K562 (cell line): ENCODE results near the gene WDR86. TPM values are rescaled to one million over a fixed set of nuclear protein-coding genes. Genes with fewer than 3 reads are reported as not detected.
A peak's percentile ranks its signal among the peaks of the same experiment; 100 is the strongest.

Experiments used
- ATAC-seq: fragments of 200-7000 bp; cut with Tn5 transposase; 3 replicates; pipeline ENCODE4 v1.9.1; 2020; ENCODE audit warnings: moderate library complexity
- BruUV-seq: library from RNA; stranded (reverse); fragments of 400-500 nt; replicated peaks from 2 replicates; lab custom pipeline; 2021; lab: Mats Ljungman, UMichigan
- CTCF ChIA-PET: fragments of 300-600 bp; formaldehyde crosslinking; extraction: SDS; loops from one replicate; lab custom pipeline; 2021; ENCODE audit warnings: low intra/inter-chr PET ratio; lab: Yijun Ruan, JAX
- POLR2A ChIA-PET: fragments of 300-600, 350-650 bp; sonication (Branson Sonifier 250); formaldehyde crosslinking; extraction: SDS; loops from one replicate; lab custom pipeline; 2021; ENCODE audit warnings: antibody characterized with exemption, inconsistent platforms; lab: Yijun Ruan, JAX
- DNase-seq, 4 experiments: peaks; one replicate each; pipeline versions ENCODE4 v3.0.0 to v3.0.0-alpha.2; 2011 to 2018; ENCODE audit warnings: low spot score in 3 of 4, mixed read lengths in 3 of 4; ENCODE audit errors: extremely low read depth in 1 of 4
- FAIRE-seq: peaks from 2 replicates; lab custom pipeline; 2011; peaks lifted over from hg19 to GRCh38; lab: Jason Lieb, UNC
- H2AFZ ChIP-seq: 2 replicates; pipeline ENCODE4 v1.6.0; 2011; ENCODE audit warnings: low read depth, low read length, control low read depth, inconsistent platforms
- H3K27ac ChIP-seq: fragments of 200-600 bp; 3 replicates; pipeline ENCODE4 v1.8.0; 2011; ENCODE audit warnings: low read depth, mild to moderate bottlenecking, control low read depth, inconsistent platforms, low read length, moderate library complexity, mixed read lengths; ENCODE audit errors: extremely low read depth
- H3K27me3 ChIP-seq, 2 experiments: fragments of 300-600 bp in 1 of 2; 2 replicates in 1 of 2; 3 replicates in 1 of 2; pipeline versions ENCODE4 v1.6.0 to v1.8.0; 2011; ENCODE audit warnings: inconsistent platforms in 2 of 2, low read length in 2 of 2, mild to moderate bottlenecking in 1 of 2, mixed read lengths in 1 of 2, moderate library complexity in 1 of 2; ENCODE audit not compliant: control insufficient read depth in 2 of 2, insufficient read depth in 2 of 2
- H3K36me3 ChIP-seq: fragments of 300-600 bp; 3 replicates; pipeline ENCODE4 v1.8.0; 2011; ENCODE audit warnings: mild to moderate bottlenecking, low read length, inconsistent platforms; ENCODE audit not compliant: control insufficient read depth, insufficient read depth
- H3K4me1 ChIP-seq, 2 experiments: fragments of 200-600 bp in 1 of 2; replicated peaks in 1 of 2; 2 replicates in 1 of 2; 3 replicates in 1 of 2; pipeline versions ENCODE4 v1.5.1 to v1.8.0; 2011; ENCODE audit warnings: inconsistent platforms in 2 of 2, low read length in 2 of 2, mild to moderate bottlenecking in 1 of 2, mixed read lengths in 1 of 2, moderate library complexity in 1 of 2; ENCODE audit not compliant: control insufficient read depth in 2 of 2, insufficient read depth in 2 of 2
- H3K4me2 ChIP-seq: 2 replicates; pipeline ENCODE4 v1.6.1; 2011; ENCODE audit warnings: low read length, control low read depth, inconsistent platforms, mixed read lengths; ENCODE audit not compliant: insufficient read depth
- H3K4me3 ChIP-seq: fragments of 200-600 bp; sonication (generic), shearing (Covaris generic); 2 replicates; pipeline ENCODE4 v1.5.1; 2016; ENCODE audit warnings: control low read depth, inconsistent platforms
- H3K79me2 ChIP-seq: fragments of 200-600 bp; 3 replicates; pipeline ENCODE4 v1.8.0; 2011; ENCODE audit warnings: low read length, inconsistent platforms; ENCODE audit not compliant: control insufficient read depth, insufficient read depth
- H3K9ac ChIP-seq, 2 experiments: 2 replicates each; pipeline versions ENCODE4 v1.6.0 to v1.6.1; 2011; ENCODE audit warnings: low read depth in 2 of 2, low read length in 2 of 2, control low read depth in 1 of 2, inconsistent platforms in 1 of 2, mild to moderate bottlenecking in 1 of 2, mixed read lengths in 1 of 2; ENCODE audit not compliant: insufficient read depth in 1 of 2
- H3K9me1 ChIP-seq: one replicate; pipeline ENCODE4 v1.6.0; 2011; ENCODE audit warnings: inconsistent platforms, mild to moderate bottlenecking, low read length, moderate library complexity; ENCODE audit not compliant: control insufficient read depth, insufficient read depth
- H3K9me3 ChIP-seq: replicated peaks from 2 replicates; pipeline ENCODE4 v1.5.1; 2011; ENCODE audit warnings: low read depth, low read length, inconsistent platforms; ENCODE audit not compliant: control insufficient read depth, insufficient read depth
- H4K20me1 ChIP-seq: replicated peaks from 2 replicates; pipeline ENCODE4 v1.6.1; 2011; ENCODE audit warnings: low read length, inconsistent platforms, mixed read lengths; ENCODE audit not compliant: control insufficient read depth, insufficient read depth
- HNRNPUL1 ChIP-seq: fragments of 200-400 bp; formaldehyde crosslinking; IDR thresholded peaks from 2 replicates; pipeline ENCODE4 v1.6.1; 2017; ENCODE audit warnings: low read length
- WGBS: fragments of 100-300 bp; shearing (Covaris generic); methylation state at CpG from one replicate; pipeline ENCODE4 v1.1.6; 2016; ENCODE audit warnings: low coverage, mixed read lengths; ENCODE audit not compliant: insufficient coverage; ENCODE audit errors: missing lambda C conversion rate; 5-methylcytosine and 5-hydroxymethylcytosine counted together
- in situ Hi-C: fragments of 300-500 bp; cut with MboI; formaldehyde crosslinking; loops from 4 replicates; pipeline ENCODE4 v1.15.0; 2018; ENCODE audit warnings: inconsistent platforms, mixed read lengths
- intact Hi-C: fragments of 100-400 bp; cut with micrococcal nuclease; formaldehyde crosslinking; loops from 2 replicates; pipeline ENCODE4 v1.14.2; 2022
- polyA plus RNA-seq, 8 experiments: library from polyadenylated mRNA; depleted of rRNA in 4 of 8; stranded (reverse) in 5 of 8; unstranded in 3 of 8; fragments of >200 nt; fragmentation: Nextera tagmentation in 2 of 8; fragmentation: Illumina TruSeq in 1 of 8; extraction: Ambion mirVana in 2 of 8; extraction: Trizol in 1 of 8; gene quantifications; 2 replicates each; pipeline versions ENCODE4 v1.2.1 to v1.2.3, GENCODE V29; 2011 to 2014; ENCODE audit warnings: inconsistent platforms in 1 of 8, missing spikeins in 1 of 8
- total RNA-seq, 7 experiments: library from RNA; depleted of rRNA in 6 of 7; stranded (reverse); fragments of >200 nt in 6 of 7; fragmentation: Illumina TruSeq in 2 of 7; extraction: Trizol in 2 of 7; gene quantifications; 2 replicates each; pipeline versions ENCODE4 v1.2.1 to v1.2.3, GENCODE V29; 2011 to 2021; ENCODE audit warnings: low replicate concordance in 1 of 7
- TF ChIP-seq, protein P1 (sequence below): fragments of 450-650 bp; IDR thresholded peaks from 2 replicates; pipeline ENCODE4 v1.6.1; 2016; ENCODE audit warnings: antibody characterized with exemption
- TF ChIP-seq, protein P2 (sequence below): fragments of 450-650 bp; IDR thresholded peaks from 2 replicates; pipeline ENCODE4 v1.6.1; 2016
- TF ChIP-seq, protein P3 (sequence below): fragments of 450-650 bp; formaldehyde crosslinking; IDR thresholded peaks from 2 replicates; pipeline ENCODE4 v1.4.0; 2022; ENCODE audit warnings: mild to moderate bottlenecking, moderate library complexity
- TF ChIP-seq, protein P4 (sequence below), 2 experiments: IDR thresholded peaks; 2 replicates each; pipeline ENCODE4 v1.6.1; 2011; ENCODE audit warnings: borderline replicate concordance in 1 of 2, control low read depth in 1 of 2, low read depth in 1 of 2, low read length in 1 of 2, mild to moderate bottlenecking in 1 of 2, mixed read lengths in 1 of 2, moderate library complexity in 1 of 2; ENCODE audit not compliant: insufficient read depth in 1 of 2, insufficient read length in 1 of 2, poor library complexity in 1 of 2, severe bottlenecking in 1 of 2; ENCODE audit errors: extremely low read depth in 1 of 2
- TF ChIP-seq, protein P5 (sequence below): sonication (generic); formaldehyde crosslinking; IDR thresholded peaks from 2 replicates; pipeline ENCODE4 v1.5.0; 2020; ENCODE audit warnings: missing genetic modification reagents

Gene WDR86
- total and polyA plus RNA-seq, 9 of the 15 experiments (the other 6 are each of a cell fraction or from before 2014, with no cell fraction given), result 0.24 TPM; not detected in 8

DNA sequence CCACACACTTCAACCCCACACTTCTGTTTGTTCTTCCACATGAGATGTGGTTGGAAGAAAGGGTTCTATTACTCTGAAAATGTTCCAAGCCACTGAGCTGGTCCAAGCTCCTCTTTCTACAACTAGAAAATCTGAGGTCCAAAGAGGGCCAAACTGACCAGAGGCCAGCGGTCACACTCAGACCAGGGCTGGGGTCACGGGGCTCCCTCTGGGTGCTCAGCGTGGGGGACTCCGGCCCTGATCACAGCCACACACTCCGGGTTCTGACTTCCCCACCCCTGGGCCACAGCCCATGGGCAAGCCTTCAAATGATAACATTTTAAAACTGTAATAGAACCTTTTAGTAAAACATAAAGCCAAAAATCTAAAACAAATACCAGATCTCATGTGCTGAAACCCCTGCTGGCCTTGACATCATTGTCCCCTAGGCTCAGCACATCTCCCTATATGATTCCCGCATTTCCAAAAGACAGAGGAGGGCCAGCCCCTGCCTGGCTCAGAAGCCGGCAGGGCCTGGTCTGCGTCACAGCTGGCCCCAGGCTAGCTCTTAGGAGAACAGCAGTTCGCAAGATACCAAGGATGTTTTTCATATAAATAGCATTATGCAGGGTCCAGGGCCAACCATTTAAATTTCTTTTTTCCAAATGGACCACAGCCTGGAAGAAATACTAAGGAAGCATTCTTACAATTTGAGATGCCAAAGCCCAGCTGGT lies 26.8 kb upstream of the WDR86 start (continued):
- TF ChIP-seq, protein P1, sequence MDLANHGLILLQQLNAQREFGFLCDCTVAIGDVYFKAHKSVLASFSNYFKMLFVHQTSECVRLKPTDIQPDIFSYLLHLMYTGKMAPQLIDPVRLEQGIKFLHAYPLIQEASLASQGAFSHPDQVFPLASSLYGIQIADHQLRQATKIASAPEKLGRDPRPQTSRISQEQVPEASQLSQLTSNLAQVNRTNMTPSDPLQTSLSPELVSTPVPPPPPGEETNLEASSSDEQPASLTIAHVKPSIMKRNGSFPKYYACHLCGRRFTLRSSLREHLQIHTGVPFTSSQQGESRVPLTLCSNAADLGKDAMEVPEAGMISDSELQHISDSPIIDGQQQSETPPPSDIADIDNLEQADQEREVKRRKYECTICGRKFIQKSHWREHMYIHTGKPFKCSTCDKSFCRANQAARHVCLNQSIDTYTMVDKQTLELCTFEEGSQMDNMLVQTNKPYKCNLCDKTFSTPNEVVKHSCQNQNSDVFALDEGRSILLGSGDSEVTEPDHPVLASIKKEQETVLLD, result no peak
- TF ChIP-seq HNRNPUL1, result no peak
- TF ChIP-seq, protein P2, sequence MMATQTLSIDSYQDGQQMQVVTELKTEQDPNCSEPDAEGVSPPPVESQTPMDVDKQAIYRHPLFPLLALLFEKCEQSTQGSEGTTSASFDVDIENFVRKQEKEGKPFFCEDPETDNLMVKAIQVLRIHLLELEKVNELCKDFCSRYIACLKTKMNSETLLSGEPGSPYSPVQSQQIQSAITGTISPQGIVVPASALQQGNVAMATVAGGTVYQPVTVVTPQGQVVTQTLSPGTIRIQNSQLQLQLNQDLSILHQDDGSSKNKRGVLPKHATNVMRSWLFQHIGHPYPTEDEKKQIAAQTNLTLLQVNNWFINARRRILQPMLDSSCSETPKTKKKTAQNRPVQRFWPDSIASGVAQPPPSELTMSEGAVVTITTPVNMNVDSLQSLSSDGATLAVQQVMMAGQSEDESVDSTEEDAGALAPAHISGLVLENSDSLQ, result no peak

DNA sequence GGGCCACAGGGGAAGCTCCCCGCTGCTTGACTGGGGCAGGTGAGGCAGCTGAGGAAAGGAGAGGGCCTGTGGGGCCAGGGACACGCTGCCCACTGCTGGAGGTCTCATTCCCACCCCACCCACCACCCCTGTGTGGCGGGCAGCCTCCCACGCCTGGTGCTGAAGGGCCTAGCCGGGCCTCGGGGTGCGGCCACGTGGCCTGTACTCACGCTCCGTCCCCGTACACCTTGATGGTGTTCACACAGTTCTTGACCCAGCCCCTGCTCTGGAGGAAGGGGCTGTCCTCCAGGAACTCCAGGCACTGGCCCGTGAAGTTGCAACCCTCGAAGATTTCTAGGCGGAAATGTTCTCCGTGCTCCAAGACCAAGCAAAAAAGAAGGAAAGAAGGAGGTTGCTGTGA lies 26.1 kb upstream of the WDR86 start:
- no TSS peak for BruUV-seq
- intact Hi-C loops, result no loop called here
- CTCF ChIA-PET, result no interaction called here

More for the DNA sequence above, 26.1 kb upstream of the WDR86 start:
- POLR2A ChIA-PET, result no interaction called here
- Histone ChIP-seq H3K4me3 (no peak overlapping the region), H3K27me3 (peaks cover 28 to 87% of the 10 kb centered on the region in 2 experiments; a peak in 4 of 5 replicates), H3K9ac (no peak overlapping the region), H2AFZ (no peak overlapping the region), H3K9me1 (no peaks in the 10 kb centered on the region), H3K79me2 (no peaks in the 10 kb centered on the region), H3K9me3 (no peaks in the 10 kb centered on the region), H3K36me3 (no peaks in the 10 kb centered on the region), H3K4me2 (no peak overlapping the region), H4K20me1 (peaks cover 4% of the 10 kb centered on the region; the same call in 1 of the 2 replicates), H3K4me1 (peaks cover 0 to 28% of the 10 kb centered on the region in 2 experiments; a peak in 2 of 5 replicates), H3K27ac (no peak overlapping the region)
- WGBS, result 38% methylated on average over 15 of the region's 15 CpGs
- TF ChIP-seq, protein P3, sequence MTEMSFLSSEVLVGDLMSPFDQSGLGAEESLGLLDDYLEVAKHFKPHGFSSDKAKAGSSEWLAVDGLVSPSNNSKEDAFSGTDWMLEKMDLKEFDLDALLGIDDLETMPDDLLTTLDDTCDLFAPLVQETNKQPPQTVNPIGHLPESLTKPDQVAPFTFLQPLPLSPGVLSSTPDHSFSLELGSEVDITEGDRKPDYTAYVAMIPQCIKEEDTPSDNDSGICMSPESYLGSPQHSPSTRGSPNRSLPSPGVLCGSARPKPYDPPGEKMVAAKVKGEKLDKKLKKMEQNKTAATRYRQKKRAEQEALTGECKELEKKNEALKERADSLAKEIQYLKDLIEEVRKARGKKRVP (CRISPR knock-in tag), result no peak
- TF ChIP-seq, protein P4, sequence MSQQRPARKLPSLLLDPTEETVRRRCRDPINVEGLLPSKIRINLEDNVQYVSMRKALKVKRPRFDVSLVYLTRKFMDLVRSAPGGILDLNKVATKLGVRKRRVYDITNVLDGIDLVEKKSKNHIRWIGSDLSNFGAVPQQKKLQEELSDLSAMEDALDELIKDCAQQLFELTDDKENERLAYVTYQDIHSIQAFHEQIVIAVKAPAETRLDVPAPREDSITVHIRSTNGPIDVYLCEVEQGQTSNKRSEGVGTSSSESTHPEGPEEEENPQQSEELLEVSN (IDR thresholded peaks at IDR 0.05; ENCODE audit: borderline replicate concordance in 1 of 2, extremely low read depth in 1 of 2, insufficient read depth in 1 of 2, insufficient read length in 1 of 2, low read depth in 1 of 2, low read length in 1 of 2, poor library complexity in 1 of 2, severe bottlenecking in 1 of 2), result peak in 1 of 2 experiments; percentile 16
- TF ChIP-seq, protein P5, sequence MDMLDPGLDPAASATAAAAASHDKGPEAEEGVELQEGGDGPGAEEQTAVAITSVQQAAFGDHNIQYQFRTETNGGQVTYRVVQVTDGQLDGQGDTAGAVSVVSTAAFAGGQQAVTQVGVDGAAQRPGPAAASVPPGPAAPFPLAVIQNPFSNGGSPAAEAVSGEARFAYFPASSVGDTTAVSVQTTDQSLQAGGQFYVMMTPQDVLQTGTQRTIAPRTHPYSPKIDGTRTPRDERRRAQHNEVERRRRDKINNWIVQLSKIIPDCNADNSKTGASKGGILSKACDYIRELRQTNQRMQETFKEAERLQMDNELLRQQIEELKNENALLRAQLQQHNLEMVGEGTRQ (CRISPR knock-in tag), result 0 out of 2 replicates have a peak, but pooled peaks have one; percentile 3
- FAIRE-seq, result no peak
- in situ Hi-C loops, result no loop called here
- ATAC-seq, result no peak
- DNase-seq, result no peak
